GM10248 (cell line): ENCODE results near the gene ANTXR1.

Source experiments
- CTCF ChIA-PET: fragments of 300-600 bp; sonication (Branson Sonifier 250); formaldehyde crosslinking; extraction: SDS; loops from one replicate; lab custom pipeline; 2021; ENCODE audit warnings: antibody characterized with exemption; lab: Yijun Ruan, JAX
- POLR2A ChIA-PET: fragments of 350-650 bp; sonication (Branson Sonifier 250); formaldehyde crosslinking; extraction: SDS; loops from one replicate; lab custom pipeline; 2020; ENCODE audit warnings: antibody characterized with exemption; lab: Yijun Ruan, JAX
- DNase-seq: peaks from one replicate; pipeline ENCODE4 v3.0.0; 2012; ENCODE audit errors: extremely low spot score
- CTCF ChIP-seq: IDR thresholded peaks from 2 replicates; pipeline ENCODE4 v1.5.1; 2012; ENCODE audit warnings: mild to moderate bottlenecking, low read depth; ENCODE audit errors: extremely low read depth, missing control alignments, control extremely low read depth

Gene ANTXR1

GRCh38 chr2:69163109-69163508 is 150.1 kb downstream of the ANTXR1 start:
- no peak for DNase-seq
- no peak for TF ChIP-seq CTCF
- POLR2A ChIA-PET, result no interaction called here
- CTCF ChIA-PET, result interaction anchor here (1.3 to 2.1 kb wide), 2 partner anchors 12 to 41 kb away, joined by 4 to 6 read pairs; no protein-coding TSS in a partner anchor

GRCh38 chr2:69163556-69163955 is 150.6 kb downstream of the ANTXR1 start:
- DNase-seq, result no peak
- TF ChIP-seq CTCF, result no peak
- ChIA-PET CTCF (interaction anchor here (2.1 kb wide), 1 partner anchor 12 kb away, joined by 6 read pairs; no protein-coding TSS in a partner anchor), POLR2A (no interaction called here)

GRCh38 chr2:69164061-69164778 is 151.2 kb downstream of the ANTXR1 start:
- POLR2A ChIA-PET, result no interaction called here
- no peak for DNase-seq
- TF ChIP-seq CTCF, result no peak
- CTCF ChIA-PET, result interaction anchor here (1.0 kb wide), 1 partner anchor 48 kb away, joined by 3 read pairs; no protein-coding TSS in a partner anchor

GRCh38 chr2:69165091-69165880 is 152.3 kb downstream of the ANTXR1 start:
- no peak for DNase-seq
- no peak for TF ChIP-seq CTCF
- CTCF ChIA-PET, result interaction anchor here (1.0 kb wide), 1 partner anchor 47 kb away, joined by 3 read pairs; no protein-coding TSS in a partner anchor
- POLR2A ChIA-PET, result no interaction called here

- POLR2A ChIA-PET, result no interaction called here
- CTCF ChIA-PET, result no interaction called here
Measured at GRCh38 chr2:69166465-69166811, 153.5 kb downstream of the ANTXR1 start.

More at GRCh38 chr2:69166465-69166811, 153.5 kb downstream of the ANTXR1 start:
- no peak for TF ChIP-seq CTCF
- no peak for DNase-seq
